Measurements from ENCODE around the gene HS2ST1.
"Not testable (repeated sequence)": the region's sequence is repeated elsewhere in the genome, so short reads cannot be mapped to it uniquely, and the experiment has no call there.

HS2ST1 gene

GRCh38 chr1:86975993-86976550 lies 61.6 kb downstream of the HS2ST1 start:
- no peak for DNase-seq

- no peak for DNase-seq
Observed at GRCh38 chr1:86976664-86977063, 62.2 kb downstream of the HS2ST1 start.

GRCh38 chr1:86981482-86982213 lies 67.2 kb downstream of the HS2ST1 start:
- no peak for DNase-seq

GRCh38 chr1:86983677-86984076 lies 69.2 kb downstream of the HS2ST1 start:
- DNase-seq, result not testable (repeated sequence)

- DNase-seq, result no peak
Observed at GRCh38 chr1:86987446-86987845, 73.0 kb downstream of the HS2ST1 start.

- no peak for DNase-seq
Observed at GRCh38 chr1:86988835-86989234, 74.4 kb downstream of the HS2ST1 start.

GRCh38 chr1:86989690-86990089 lies 75.3 kb downstream of the HS2ST1 start:
- DNase-seq, result not testable (repeated sequence)

- DNase-seq, result no peak
Observed at GRCh38 chr1:86990826-86991225, 76.4 kb downstream of the HS2ST1 start.

GRCh38 chr1:86991549-86992186 lies 77.2 kb downstream of the HS2ST1 start:
- DNase-seq, result no peak

GRCh38 chr1:86992861-86993260 lies 78.4 kb downstream of the HS2ST1 start:
- DNase-seq, result no peak

GRCh38 chr1:86993269-86993985 lies 79.0 kb downstream of the HS2ST1 start:
- DNase-seq, result no peak

- DNase-seq, result no peak
Observed at GRCh38 chr1:86994061-86994460, 79.6 kb downstream of the HS2ST1 start.

- no peak for DNase-seq
Observed at GRCh38 chr1:86997538-86997937, 83.1 kb downstream of the HS2ST1 start.

- no peak for DNase-seq
Observed at GRCh38 chr1:86998280-86998679, 83.8 kb downstream of the HS2ST1 start.

- DNase-seq, result no peak
Observed at GRCh38 chr1:86998727-86999126, 84.3 kb downstream of the HS2ST1 start.

- DNase-seq, result no peak
Observed at GRCh38 chr1:87000460-87000859, 86.0 kb downstream of the HS2ST1 start.

GRCh38 chr1:87004857-87005256 lies 90.4 kb downstream of the HS2ST1 start:
- DNase-seq, result no peak

- DNase-seq, result no peak
Observed at GRCh38 chr1:87007323-87007722, 92.9 kb downstream of the HS2ST1 start.

GRCh38 chr1:87013385-87013784 lies 99.0 kb downstream of the HS2ST1 start:
- not testable (repeated sequence) for DNase-seq

- DNase-seq, result no peak
Observed at GRCh38 chr1:87017998-87018672, 103.7 kb downstream of the HS2ST1 start.

- DNase-seq, result no peak
Observed at GRCh38 chr1:87023326-87023725, 108.9 kb downstream of the HS2ST1 start.

GRCh38 chr1:87024936-87025540 lies 110.6 kb downstream of the HS2ST1 start:
- DNase-seq, result no peak

GRCh38 chr1:87027561-87027960 lies 113.1 kb downstream of the HS2ST1 start:
- DNase-seq, result not testable (repeated sequence)
